Ascending aorta (tissue), 2 donors: ENCODE measurements around the gene NARS2. TPM values are rescaled to one million over a fixed set of nuclear protein-coding genes. Genes with fewer than 3 reads are reported as not detected.
"Not testable (repeated sequence)": the region's sequence is repeated elsewhere in the genome, so short reads cannot be mapped to it uniquely, and the experiment has no call there.

Experiments
- DNase-seq, 2 donors: peaks; one replicate each; pipeline ENCODE4 v3.0.0-alpha.2; 2019; ENCODE audit warnings: low spot score in 2 of 2
- H3K27ac ChIP-seq, 2 donors: fragments of 200-600 bp; sonication (generic); one replicate each; pipeline ENCODE4 v1.5.1; 2016 to 2017; ENCODE audit warnings: mild to moderate bottlenecking in 1 of 2
- H3K27me3 ChIP-seq: fragments of 200-600 bp; sonication (generic); one replicate; pipeline ENCODE4 v1.5.1; 2017
- H3K36me3 ChIP-seq, 2 donors: fragments of 200-600 bp; sonication (generic); one replicate each; pipeline ENCODE4 v1.5.1; 2016
- H3K4me1 ChIP-seq, 2 donors: fragments of 200-600 bp; sonication (generic); one replicate each; pipeline ENCODE4 v1.5.1; 2016 to 2017; ENCODE audit warnings: mild to moderate bottlenecking in 1 of 2
- H3K4me3 ChIP-seq, 2 donors: fragments of 200-600 bp; sonication (generic); one replicate each; pipeline ENCODE4 v1.5.1; 2016 to 2017; ENCODE audit warnings: mild to moderate bottlenecking in 1 of 2
- H3K9me3 ChIP-seq, 2 donors: fragments of 200-600 bp; sonication (generic); one replicate each; pipeline ENCODE4 v1.5.1; 2016
- intact Hi-C: fragments of 100-400 bp; cut with DNase I; formaldehyde crosslinking; loops from one replicate; pipeline ENCODE4 v1.15.1; 2023
- total RNA-seq: library from RNA; depleted of rRNA; stranded (reverse); fragments of >200 nt; gene quantifications from one replicate; pipeline ENCODE4 v1.1.0, GENCODE V29; 2016
- TF ChIP-seq, protein P1 (sequence below), 3 experiments: fragments of 200-600 bp in 2 of 3; fragments of 450-650 bp in 1 of 3; sonication (generic) in 2 of 3; IDR thresholded peaks; one replicate each; pipeline ENCODE4 v1.5.1; 2016 to 2019; ENCODE audit warnings: antibody characterized with exemption in 3 of 3, mild to moderate bottlenecking in 1 of 3, moderate library complexity in 1 of 3

The NARS2 gene
- total RNA-seq, 1 donor from 2014 or later: 7.8 TPM

DNA sequence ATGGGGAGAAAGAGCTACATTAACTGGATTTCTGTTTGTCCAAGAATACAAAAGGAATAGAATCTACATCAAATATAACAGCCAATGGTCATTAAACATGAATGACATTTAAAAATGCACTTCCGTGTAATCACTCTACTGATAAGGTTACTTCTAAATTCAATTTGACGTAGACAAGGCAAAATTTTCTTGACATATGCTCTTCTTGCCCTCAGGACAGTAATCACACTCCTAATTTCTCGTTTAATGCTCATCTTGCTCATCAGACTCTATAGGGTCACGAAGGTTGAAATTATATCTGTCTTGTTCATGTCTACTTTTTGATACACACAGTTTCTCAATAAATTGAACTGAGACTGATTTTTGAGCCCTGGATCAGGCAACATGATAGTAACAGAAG, 58.4 kb downstream of the NARS2 start:
- H3K4me3 ChIP-seq: no peak overlapping the region
- TF ChIP-seq, protein P1, sequence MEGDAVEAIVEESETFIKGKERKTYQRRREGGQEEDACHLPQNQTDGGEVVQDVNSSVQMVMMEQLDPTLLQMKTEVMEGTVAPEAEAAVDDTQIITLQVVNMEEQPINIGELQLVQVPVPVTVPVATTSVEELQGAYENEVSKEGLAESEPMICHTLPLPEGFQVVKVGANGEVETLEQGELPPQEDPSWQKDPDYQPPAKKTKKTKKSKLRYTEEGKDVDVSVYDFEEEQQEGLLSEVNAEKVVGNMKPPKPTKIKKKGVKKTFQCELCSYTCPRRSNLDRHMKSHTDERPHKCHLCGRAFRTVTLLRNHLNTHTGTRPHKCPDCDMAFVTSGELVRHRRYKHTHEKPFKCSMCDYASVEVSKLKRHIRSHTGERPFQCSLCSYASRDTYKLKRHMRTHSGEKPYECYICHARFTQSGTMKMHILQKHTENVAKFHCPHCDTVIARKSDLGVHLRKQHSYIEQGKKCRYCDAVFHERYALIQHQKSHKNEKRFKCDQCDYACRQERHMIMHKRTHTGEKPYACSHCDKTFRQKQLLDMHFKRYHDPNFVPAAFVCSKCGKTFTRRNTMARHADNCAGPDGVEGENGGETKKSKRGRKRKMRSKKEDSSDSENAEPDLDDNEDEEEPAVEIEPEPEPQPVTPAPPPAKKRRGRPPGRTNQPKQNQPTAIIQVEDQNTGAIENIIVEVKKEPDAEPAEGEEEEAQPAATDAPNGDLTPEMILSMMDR (IDR thresholded peaks at IDR 0.05): no peak
- no peaks in the 10 kb centered on the region for H3K36me3 ChIP-seq
- no peaks in the 10 kb centered on the region for H3K4me1 ChIP-seq
- no peak overlapping the region for H3K27ac ChIP-seq
- intact Hi-C loops: no loop called here
- no peaks in the 10 kb centered on the region for H3K27me3 ChIP-seq
- no peak for DNase-seq
- H3K9me3 ChIP-seq: no peaks in the 10 kb centered on the region

DNA sequence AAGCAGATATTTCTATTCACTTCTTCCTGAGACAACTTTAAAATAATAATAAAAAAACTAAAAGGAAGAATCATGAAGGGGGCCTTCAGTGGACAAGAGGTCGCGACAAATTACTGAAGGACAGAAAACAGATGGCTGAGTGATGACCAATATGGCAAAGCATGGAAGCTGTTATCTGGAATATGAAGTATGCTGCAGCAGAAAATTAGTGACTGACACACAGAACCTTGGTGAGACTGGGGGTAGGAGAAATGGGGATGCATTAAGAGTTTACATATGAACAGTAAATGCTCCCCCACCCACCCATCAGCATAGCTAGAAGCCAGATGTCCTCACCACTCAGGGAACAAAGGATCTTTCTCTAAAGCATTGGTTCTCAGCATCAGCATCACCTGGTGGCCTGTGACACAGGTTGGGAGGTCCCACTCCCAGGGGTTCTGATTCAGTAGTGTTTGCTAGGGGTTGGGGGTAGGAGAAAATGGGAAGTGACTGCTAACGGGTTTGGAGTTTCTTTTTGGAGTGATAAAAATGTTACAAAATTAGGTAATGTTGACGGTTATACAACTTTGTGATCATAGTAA, 59.7 kb downstream of the NARS2 start:
- no peaks in the 10 kb centered on the region for H3K4me1 ChIP-seq
- H3K27ac ChIP-seq: no peak overlapping the region
- no peak overlapping the region for H3K4me3 ChIP-seq
- intact Hi-C loops: no loop called here
- H3K9me3 ChIP-seq: no peaks in the 10 kb centered on the region
- no peak for DNase-seq
- no peaks in the 10 kb centered on the region for H3K36me3 ChIP-seq
- H3K27me3 ChIP-seq: no peaks in the 10 kb centered on the region
- TF ChIP-seq, protein P1 (IDR thresholded peaks at IDR 0.05): no peak

DNA sequence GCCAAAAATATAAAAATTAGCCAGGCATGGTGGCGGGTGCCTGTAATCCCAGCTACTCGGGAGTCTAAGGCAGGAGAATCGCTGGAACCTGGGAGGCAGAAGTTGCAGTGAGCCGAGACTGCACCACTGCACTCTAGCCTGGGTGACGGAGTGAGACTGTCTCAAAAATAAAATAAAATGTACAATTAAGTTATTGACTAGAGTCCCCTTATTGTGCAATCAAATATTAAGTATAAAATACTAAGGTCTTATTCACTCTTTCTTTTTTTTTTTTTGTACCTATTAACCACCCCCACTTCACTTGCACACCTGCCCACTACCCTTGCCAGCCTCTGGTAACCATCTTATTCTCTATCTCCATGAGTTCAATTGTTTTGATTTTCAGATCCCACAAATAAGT, 61.6 kb downstream of the NARS2 start:
- H3K9me3 ChIP-seq, H3K4me3 ChIP-seq, DNase-seq, H3K36me3 ChIP-seq, intact Hi-C loops, H3K4me1 ChIP-seq, H3K27me3 ChIP-seq, H3K27ac ChIP-seq: not testable (repeated sequence)

DNA sequence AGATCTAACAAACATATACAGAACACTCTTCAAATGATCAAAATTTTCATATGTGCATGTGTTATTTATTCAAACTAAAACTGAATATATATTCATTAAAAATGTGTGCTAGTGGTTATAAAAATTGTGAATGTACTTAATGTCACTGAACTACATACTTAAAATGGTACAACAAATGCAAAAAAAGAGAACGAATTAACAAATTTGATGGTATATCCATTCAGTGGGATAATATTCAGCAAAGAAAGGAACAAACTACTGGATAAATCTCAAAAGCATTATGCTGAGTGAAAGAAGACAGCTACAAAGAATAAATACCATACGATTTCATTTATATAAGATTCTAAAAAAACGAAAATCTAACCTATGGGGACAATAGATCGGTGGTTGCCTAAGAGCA, 64.1 kb downstream of the NARS2 start:
- no peak for DNase-seq
- Histone ChIP-seq H3K27me3 (no peaks in the 10 kb centered on the region), H3K36me3 (no peaks in the 10 kb centered on the region), H3K9me3 (no peaks in the 10 kb centered on the region), H3K27ac (no peak overlapping the region), H3K4me3 (no peak overlapping the region), H3K4me1 (no peaks in the 10 kb centered on the region)
- TF ChIP-seq, protein P1 (IDR thresholded peaks at IDR 0.05): no peak
- intact Hi-C loops: no loop called here

DNA sequence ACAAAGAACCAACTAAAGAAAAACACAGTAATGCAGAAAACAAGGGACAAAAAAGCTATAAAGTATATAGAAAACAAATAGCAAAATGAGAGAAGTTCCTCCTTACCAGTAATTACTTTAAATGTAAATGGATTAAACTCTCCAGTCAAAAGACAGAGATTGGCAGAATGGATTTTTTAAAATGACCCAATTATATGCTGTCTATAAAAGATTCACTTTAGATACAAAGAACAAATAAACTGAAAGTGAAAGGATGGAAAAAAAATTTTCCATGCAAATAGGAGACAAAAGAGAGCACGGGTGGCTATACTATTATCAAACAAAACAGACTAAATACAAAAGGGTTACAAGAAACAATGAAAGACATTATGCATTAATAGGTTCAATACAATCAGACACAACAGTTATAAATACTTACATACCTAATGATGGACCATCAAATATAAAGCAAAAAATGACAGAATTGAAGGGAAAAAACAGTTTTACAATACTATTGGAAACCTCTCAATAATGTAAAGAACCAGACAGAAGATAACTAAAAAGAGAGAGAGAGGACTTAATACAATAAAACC, 64.6 kb downstream of the NARS2 start:
- H3K27me3 ChIP-seq: no peaks in the 10 kb centered on the region
- no peak overlapping the region for H3K27ac ChIP-seq
- H3K36me3 ChIP-seq: no peaks in the 10 kb centered on the region
- intact Hi-C loops: no loop called here
- DNase-seq: no peak
- no peak overlapping the region for H3K4me3 ChIP-seq
- no peaks in the 10 kb centered on the region for H3K9me3 ChIP-seq
- TF ChIP-seq, protein P1 (IDR thresholded peaks at IDR 0.05): no peak
- no peaks in the 10 kb centered on the region for H3K4me1 ChIP-seq

DNA sequence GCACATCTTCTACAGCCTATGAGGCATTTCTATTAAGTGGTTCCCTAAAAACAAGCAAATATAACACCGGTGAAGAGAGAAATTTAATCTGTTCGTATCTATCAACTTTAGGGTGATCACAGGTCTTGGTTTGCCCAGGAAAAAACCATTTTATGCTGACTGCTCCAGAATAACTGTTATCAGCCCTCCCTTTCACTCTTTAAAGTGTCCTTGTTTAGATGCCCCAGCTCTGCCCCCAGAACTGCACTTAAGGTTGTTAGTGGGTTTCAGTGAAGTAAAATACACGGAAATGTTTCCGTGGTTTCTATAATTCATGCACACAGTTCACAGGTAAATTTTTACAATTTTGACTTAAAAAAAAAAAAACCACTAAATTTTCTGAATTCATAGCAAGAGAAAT, 70.0 kb downstream of the NARS2 start:
- Histone ChIP-seq H3K27ac (no peak overlapping the region), H3K4me1 (no peaks in the 10 kb centered on the region), H3K36me3 (no peaks in the 10 kb centered on the region), H3K4me3 (no peak overlapping the region), H3K9me3 (no peaks in the 10 kb centered on the region), H3K27me3 (no peaks in the 10 kb centered on the region)
- DNase-seq: no peak
- intact Hi-C loops: no loop called here
- TF ChIP-seq, protein P1 (IDR thresholded peaks at IDR 0.05): no peak
